ENCODE measurements around the gene C16orf92. TPM values are rescaled to one million over a fixed set of nuclear protein-coding genes. Genes with fewer than 3 reads are reported as not detected.

C16orf92 gene
- total and polyA plus RNA-seq, 2 experiments from 2014 or later = 0.34 TPM; not detected in 1

DNA sequence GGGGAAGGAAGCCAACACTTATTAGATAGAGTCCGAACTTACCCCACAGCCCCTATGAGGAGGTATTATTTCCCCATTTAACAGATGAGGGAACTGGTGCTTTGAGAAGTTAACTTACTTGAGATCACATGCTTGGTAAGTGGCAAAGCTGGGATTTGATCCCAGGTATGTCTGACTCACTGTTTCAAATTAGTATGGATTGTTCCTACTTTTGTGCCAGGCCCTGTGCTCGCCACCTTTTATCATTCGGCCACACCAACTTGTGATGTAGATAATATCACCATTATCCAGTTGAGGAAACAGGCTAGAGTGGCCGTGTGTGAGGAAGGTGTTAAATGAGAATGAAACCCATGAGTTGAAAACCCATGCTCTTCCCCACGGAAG, 38.2 kb upstream of the C16orf92 start:
- Histone ChIP-seq H2AFZ (no peak overlapping the region), H3K27me3 (ENCODE audit: insufficient read depth) (no peaks in the 10 kb centered on the region), H4K20me1 (replicated peaks; ENCODE audit: insufficient read depth) (no peaks in the 10 kb centered on the region; the same call in 1 of the 2 replicates), H3K4me2 (no peak overlapping the region), H3K4me1 (ENCODE audit: insufficient read depth) (no peaks in the 10 kb centered on the region), H3K27ac (ENCODE audit: low read depth) (no peak overlapping the region), H3K9me2 (ENCODE audit: insufficient read depth) (no peaks in the 10 kb centered on the region), H3K36me3 (ENCODE audit: insufficient read depth) (peaks cover 28% of the 10 kb centered on the region), H3K79me2 (replicated peaks; ENCODE audit: insufficient read depth) (no peaks in the 10 kb centered on the region), H3F3A (replicated peaks; ENCODE audit: low read depth) (no peaks in the 10 kb centered on the region), H3K4me3 (no peak overlapping the region)
- Mint-ChIP-seq H3K27ac (no peak overlapping the region), H3K9me3 (no peaks in the 10 kb centered on the region; the same call in 1 of the 3 replicates), H3K4me1 (no peaks in the 10 kb centered on the region; the same call in 2 of the 3 replicates), H3K27me3 (ENCODE audit: insufficient read depth, low read depth, poor library complexity) (peaks cover 5% of the 10 kb centered on the region), H3K4me3 (no peak overlapping the region; the same call in 2 of the 3 replicates), H3K36me3 (ENCODE audit: low read depth) (peaks cover 69% of the 10 kb centered on the region)
- DNase-seq (ENCODE audit: low spot score) (no peak), ATAC-seq (no peak)
- TF ChIP-seq ZNF462 (CRISPR knock-in tag; IDR thresholded peaks at IDR 0.05) = no peak

- ATAC-seq (no peak), DNase-seq (ENCODE audit: low spot score) (no peak)
- Histone ChIP-seq H3K4me1 (ENCODE audit: insufficient read depth) (no peaks in the 10 kb centered on the region), H4K20me1 (replicated peaks; ENCODE audit: insufficient read depth) (no peaks in the 10 kb centered on the region; the same call in 1 of the 2 replicates), H3K27ac (ENCODE audit: low read depth) (no peak overlapping the region), H3K27me3 (ENCODE audit: insufficient read depth) (no peaks in the 10 kb centered on the region), H3K4me2 (no peak overlapping the region), H3K79me2 (replicated peaks; ENCODE audit: insufficient read depth) (no peaks in the 10 kb centered on the region), H3K9me2 (ENCODE audit: insufficient read depth) (no peaks in the 10 kb centered on the region), H2AFZ (no peak overlapping the region), H3F3A (replicated peaks; ENCODE audit: low read depth) (no peaks in the 10 kb centered on the region), H3K4me3 (no peak overlapping the region), H3K36me3 (ENCODE audit: insufficient read depth) (peaks cover 23% of the 10 kb centered on the region)
- Mint-ChIP-seq H3K27me3 (ENCODE audit: insufficient read depth, low read depth, poor library complexity) (peaks cover 5% of the 10 kb centered on the region), H3K9me3 (no peaks in the 10 kb centered on the region; the same call in 1 of the 3 replicates), H3K4me3 (no peak overlapping the region), H3K27ac (no peak overlapping the region), H3K4me1 (no peaks in the 10 kb centered on the region; the same call in 2 of the 3 replicates), H3K36me3 (ENCODE audit: low read depth) (peaks cover 72% of the 10 kb centered on the region)
- no peak for TF ChIP-seq EZH2 (IDR thresholded peaks at IDR 0.05; ENCODE audit: low read depth, unreplicated experiment)
These were observed 37.7 kb upstream of the C16orf92 start for GRCh38 chr16:29985271-29985811.
